GM21737 (cell line): ENCODE results near the gene HAGH.
"Not testable (repeated sequence)": the region's sequence is repeated elsewhere in the genome, so short reads cannot be mapped to it uniquely, and the experiment has no call there.

Experiments used
- ATAC-seq: cut with Tn5 transposase; IDR thresholded peaks from one replicate; pipeline ENCODE4 v1.9.1; 2021; ENCODE audit warnings: mild to moderate bottlenecking, moderate library complexity; ENCODE audit not compliant: unreplicated experiment

The HAGH gene

GRCh38 chr16:1826691-1827573 lies at the start of gene HAGH, which contains the start of gene FAHD1:
Gene HAGH (minus strand): TSS chr16:1826825. CDS start chr16:1826787, 38 bp downstream.
Gene FAHD1 (plus strand): TSS chr16:1827206. CDS start chr16:1827239, 33 bp downstream.
- ATAC-seq = peak; percentile 76

GRCh38 chr16:1876066-1876465 lies 49.4 kb upstream of the HAGH start:
- not testable (repeated sequence) for ATAC-seq

- ATAC-seq = no peak
These were observed 48.2 kb upstream of the HAGH start for GRCh38 chr16:1874854-1875253.

GRCh38 chr16:1871974-1872635 lies 45.5 kb upstream of the HAGH start, which contains the start of gene MEIOB:
Gene MEIOB (minus strand): TSS chr16:1872164. CDS start chr16:1868175, 3,989 bp downstream.
- ATAC-seq = no peak

- no peak for ATAC-seq
These were observed 43.9 kb upstream of the HAGH start for GRCh38 chr16:1870365-1871082.

GRCh38 chr16:1865902-1866690 lies 39.5 kb upstream of the HAGH start:
- ATAC-seq = no peak

- ATAC-seq = no peak
These were observed 37.2 kb upstream of the HAGH start for GRCh38 chr16:1863681-1864460.

- ATAC-seq = no peak
These were observed 35.8 kb upstream of the HAGH start for GRCh38 chr16:1862394-1862793.

GRCh38 chr16:1861730-1862129 lies 35.1 kb upstream of the HAGH start:
- ATAC-seq = no peak

- no peak for ATAC-seq
These were observed 33.0 kb upstream of the HAGH start for GRCh38 chr16:1859650-1860049.

GRCh38 chr16:1858189-1858865 lies 31.7 kb upstream of the HAGH start:
- ATAC-seq = no peak

- ATAC-seq = no peak
These were observed 30.9 kb upstream of the HAGH start for GRCh38 chr16:1857433-1858097.

GRCh38 chr16:1851793-1852192 lies 25.2 kb upstream of the HAGH start:
- no peak for ATAC-seq

- no peak for ATAC-seq
These were observed 24.4 kb upstream of the HAGH start for GRCh38 chr16:1850981-1851380.

GRCh38 chr16:1846416-1846815 lies 19.8 kb upstream of the HAGH start:
- no peak for ATAC-seq

GRCh38 chr16:1845985-1846384 lies 19.4 kb upstream of the HAGH start:
- no peak for ATAC-seq

- ATAC-seq = no peak
These were observed 12.9 kb upstream of the HAGH start for GRCh38 chr16:1839554-1839953.

GRCh38 chr16:1834096-1834495 lies 7.5 kb upstream of the HAGH start:
- ATAC-seq = no peak
